ENCODE results near the gene CIAO3. TPM values are rescaled to one million over a fixed set of nuclear protein-coding genes. Genes with fewer than 3 reads are reported as not detected.

Gene CIAO3
- total RNA-seq, 4 donors from 2014 or later, result 19.4 to 33.3 (median 30.2) TPM

DNA sequence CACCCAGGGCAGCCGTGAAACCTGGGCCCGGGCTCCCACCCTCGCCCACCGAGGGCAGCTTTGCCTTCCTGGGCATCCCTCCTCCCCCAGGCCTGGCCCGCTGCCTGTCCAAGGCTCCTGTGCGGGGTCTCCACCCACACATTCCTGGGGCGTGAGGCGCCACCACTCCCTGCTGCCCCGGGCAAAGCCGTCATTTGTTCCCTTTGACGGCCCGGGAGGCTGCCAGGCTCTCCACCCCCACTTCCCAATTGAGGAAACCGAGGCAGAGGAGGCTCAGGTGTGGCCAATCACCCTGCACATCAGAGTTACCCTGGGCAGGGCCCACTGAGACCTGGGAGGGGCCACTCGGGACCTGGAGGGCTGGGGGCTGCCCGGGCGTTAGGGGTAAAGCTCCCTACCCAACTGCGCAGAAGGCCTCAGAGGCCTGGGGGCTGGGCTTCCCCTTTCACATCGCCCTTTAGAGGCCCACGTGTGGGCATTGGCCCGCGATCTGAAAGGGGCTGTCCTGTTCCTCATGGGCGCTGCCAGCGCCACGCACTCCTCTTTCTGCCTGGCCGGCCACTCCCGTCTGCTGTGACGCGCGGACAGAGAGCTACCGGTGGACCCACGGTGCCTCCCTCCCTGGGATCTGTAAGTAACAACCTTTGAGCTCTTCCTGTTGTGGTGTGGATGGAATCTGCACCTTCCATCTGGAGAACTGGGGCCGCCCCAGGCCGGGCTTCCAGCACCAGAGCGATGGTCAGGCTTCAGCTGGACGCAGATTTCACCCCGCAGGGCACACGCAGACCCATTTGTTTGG is 19.9 kb upstream of the CIAO3 start, which contains the start of gene MSLN:
TSS of gene MSLN (plus strand) at position 190 of the 799 bp plus-strand sequence. CDS start 1,947 bp downstream, outside the sequence.
- Histone ChIP-seq H3K4me3 (no peak within 1 kb of the TSS), H3K27ac (replicated peaks in 1 of 4) (no peak within 1 kb of the TSS)
- no peak for DNase-seq (ENCODE audit: extremely low spot score)

DNA sequence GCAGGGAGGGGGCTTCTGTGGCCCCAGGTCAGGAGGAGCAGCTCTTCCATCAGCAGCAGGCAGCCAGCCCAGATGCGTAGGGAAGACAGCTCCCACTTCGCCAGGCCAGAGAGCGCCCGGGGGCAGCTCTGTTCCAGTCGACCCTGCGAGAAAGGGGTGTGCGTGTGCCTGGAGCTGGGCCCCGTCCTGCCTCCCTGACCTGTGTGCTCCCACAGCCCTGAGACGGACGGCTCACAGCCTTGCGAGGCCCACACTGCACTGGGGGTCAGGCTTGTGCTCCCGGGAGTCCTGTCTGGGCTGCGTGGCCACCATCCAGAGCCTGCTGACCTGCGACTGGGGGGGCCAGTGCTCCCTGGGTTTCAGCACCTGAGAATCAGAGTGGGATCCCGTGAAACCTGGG is 19.3 kb upstream of the CIAO3 start:
- no peaks in the 10 kb centered on the region for H3K36me3 ChIP-seq
- WGBS, result 66% methylated on average over 12 of the region's 15 CpGs
- no peak overlapping the region for H3K4me3 ChIP-seq
- no peak for TF ChIP-seq POLR2A (IDR thresholded peaks at IDR 0.05; ENCODE audit: low read depth)
- TF ChIP-seq POLR2AphosphoS5 (IDR thresholded peaks at IDR 0.05), result no peak
- TF ChIP-seq, protein P1, sequence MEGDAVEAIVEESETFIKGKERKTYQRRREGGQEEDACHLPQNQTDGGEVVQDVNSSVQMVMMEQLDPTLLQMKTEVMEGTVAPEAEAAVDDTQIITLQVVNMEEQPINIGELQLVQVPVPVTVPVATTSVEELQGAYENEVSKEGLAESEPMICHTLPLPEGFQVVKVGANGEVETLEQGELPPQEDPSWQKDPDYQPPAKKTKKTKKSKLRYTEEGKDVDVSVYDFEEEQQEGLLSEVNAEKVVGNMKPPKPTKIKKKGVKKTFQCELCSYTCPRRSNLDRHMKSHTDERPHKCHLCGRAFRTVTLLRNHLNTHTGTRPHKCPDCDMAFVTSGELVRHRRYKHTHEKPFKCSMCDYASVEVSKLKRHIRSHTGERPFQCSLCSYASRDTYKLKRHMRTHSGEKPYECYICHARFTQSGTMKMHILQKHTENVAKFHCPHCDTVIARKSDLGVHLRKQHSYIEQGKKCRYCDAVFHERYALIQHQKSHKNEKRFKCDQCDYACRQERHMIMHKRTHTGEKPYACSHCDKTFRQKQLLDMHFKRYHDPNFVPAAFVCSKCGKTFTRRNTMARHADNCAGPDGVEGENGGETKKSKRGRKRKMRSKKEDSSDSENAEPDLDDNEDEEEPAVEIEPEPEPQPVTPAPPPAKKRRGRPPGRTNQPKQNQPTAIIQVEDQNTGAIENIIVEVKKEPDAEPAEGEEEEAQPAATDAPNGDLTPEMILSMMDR (IDR thresholded peaks at IDR 0.05), result no peak
- TF ChIP-seq EP300 (IDR thresholded peaks at IDR 0.05), result no peak
- H3K27me3 ChIP-seq, result peaks cover 0 to 51% (median 1%) of the 10 kb centered on the region in 4 donors
- H3K4me1 ChIP-seq, result no peaks in the 10 kb centered on the region
- no peak overlapping the region for H3K27ac ChIP-seq (replicated peaks in 1 of 4)
- intact Hi-C loops (cut with DNase I), result no loop called here
- DNase-seq (ENCODE audit: extremely low spot score), result no peak
- no peaks in the 10 kb centered on the region for H3K9me3 ChIP-seq

More for the DNA sequence above, 19.9 kb upstream of the CIAO3 start, which contains the start of gene MSLN:
- WGBS, result 82% methylated on average over 22 of the region's 37 CpGs
- intact Hi-C loops (cut with DNase I), result no loop called here
- H3K27me3 ChIP-seq, result peaks cover 0 to 55% (median 1%) of the 10 kb centered on the region in 4 donors
- TF ChIP-seq, protein P1 (IDR thresholded peaks at IDR 0.05), result no peak
- no peak for TF ChIP-seq POLR2AphosphoS5 (IDR thresholded peaks at IDR 0.05)
- TF ChIP-seq EP300 (IDR thresholded peaks at IDR 0.05), result no peak
- TF ChIP-seq POLR2A (IDR thresholded peaks at IDR 0.05; ENCODE audit: low read depth), result no peak
- no peaks in the 10 kb centered on the region for H3K9me3 ChIP-seq
- H3K36me3 ChIP-seq, result no peaks in the 10 kb centered on the region
- no peaks in the 10 kb centered on the region for H3K4me1 ChIP-seq

DNA sequence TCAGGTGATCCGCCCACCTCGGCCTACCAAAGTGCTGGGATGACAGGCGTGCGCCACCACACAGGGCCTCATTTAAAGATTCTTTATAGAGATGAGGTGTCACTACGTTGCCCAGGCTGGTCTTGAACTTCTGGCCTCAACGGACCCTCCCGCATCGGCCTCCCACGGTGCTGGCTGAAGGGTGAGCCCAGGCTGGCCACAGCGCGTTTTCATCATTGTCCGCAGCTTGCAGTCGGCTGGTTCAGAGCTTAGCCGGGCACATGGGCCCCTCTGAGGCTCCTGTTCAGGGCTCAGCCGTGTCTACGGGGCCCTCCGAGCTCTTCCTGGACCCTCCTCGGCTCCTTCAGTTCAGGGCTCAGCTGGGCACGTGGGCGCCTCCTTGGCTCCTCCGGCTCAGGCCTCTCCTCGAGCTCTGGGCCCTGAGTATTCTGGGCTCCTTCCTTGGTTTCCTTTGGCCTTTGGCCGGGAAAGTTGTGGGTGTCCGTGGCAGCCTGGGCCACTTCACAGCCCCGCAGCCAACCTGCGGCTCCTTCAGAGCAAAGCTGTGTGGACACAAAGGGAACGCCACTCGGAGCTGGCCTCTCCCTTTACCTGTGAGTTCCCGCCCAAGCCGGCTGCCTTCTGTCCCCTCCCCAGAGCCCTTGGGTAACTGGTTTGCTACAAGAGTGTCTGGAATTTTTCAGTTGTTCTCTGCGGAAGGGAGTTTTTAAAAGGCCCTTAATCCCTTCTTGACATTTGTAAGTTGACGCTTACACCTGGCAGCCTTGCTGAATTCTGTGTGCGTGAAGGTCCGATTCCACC is 18.5 kb upstream of the CIAO3 start:
- WGBS, result 79% methylated on average over 31 of the region's 34 CpGs
- no peak overlapping the region for H3K27ac ChIP-seq (replicated peaks in 1 of 4)
- no peak for DNase-seq (ENCODE audit: extremely low spot score)

DNA sequence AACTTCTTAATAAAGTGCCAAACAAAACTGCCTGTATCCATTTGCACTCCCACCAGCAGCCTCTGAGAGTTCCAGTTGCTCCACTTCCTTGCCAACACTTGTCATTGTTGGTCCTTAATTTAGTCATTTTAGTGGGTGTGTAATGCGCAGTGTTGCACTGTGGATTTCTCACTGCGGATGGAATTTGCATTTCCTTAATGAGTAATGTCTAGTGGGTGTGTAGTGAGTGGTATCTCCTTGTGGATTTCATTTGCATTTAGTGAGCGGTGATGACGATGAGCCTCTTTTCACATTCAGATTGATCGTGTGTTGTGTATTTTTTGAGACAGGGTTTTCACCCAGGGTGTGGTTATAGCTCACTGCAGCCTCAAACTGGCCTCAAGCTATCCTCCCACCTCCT is 15.6 kb upstream of the CIAO3 start:
- no peak overlapping the region for H3K4me3 ChIP-seq
- no peak for DNase-seq (ENCODE audit: extremely low spot score)
- no peak overlapping the region for H3K27ac ChIP-seq (replicated peaks in 1 of 4)
- no peaks in the 10 kb centered on the region for H3K36me3 ChIP-seq
- no peaks in the 10 kb centered on the region for H3K4me1 ChIP-seq
- H3K27me3 ChIP-seq, result peaks cover 0 to 28% (median 0%) of the 10 kb centered on the region in 4 donors
- no peak for TF ChIP-seq EP300 (IDR thresholded peaks at IDR 0.05)
- no peak for TF ChIP-seq POLR2AphosphoS5 (IDR thresholded peaks at IDR 0.05)
- TF ChIP-seq, protein P1 (IDR thresholded peaks at IDR 0.05), result no peak
- TF ChIP-seq POLR2A (IDR thresholded peaks at IDR 0.05; ENCODE audit: low read depth), result no peak
- 83% methylated on average over 5 of the region's 5 CpGs for WGBS
- no peaks in the 10 kb centered on the region for H3K9me3 ChIP-seq
- intact Hi-C loops (cut with DNase I), result no loop called here

More for the DNA sequence above, 18.5 kb upstream of the CIAO3 start:
- no peak overlapping the region for H3K4me3 ChIP-seq
- no peak for TF ChIP-seq EP300 (IDR thresholded peaks at IDR 0.05)
- no peak for TF ChIP-seq POLR2AphosphoS5 (IDR thresholded peaks at IDR 0.05)
- TF ChIP-seq, protein P1 (IDR thresholded peaks at IDR 0.05), result no peak
- no peak for TF ChIP-seq POLR2A (IDR thresholded peaks at IDR 0.05; ENCODE audit: low read depth)
- H3K9me3 ChIP-seq, result no peaks in the 10 kb centered on the region
- H3K27me3 ChIP-seq, result peaks cover 0 to 44% (median 1%) of the 10 kb centered on the region in 4 donors
- intact Hi-C loops (cut with DNase I), result no loop called here
- H3K4me1 ChIP-seq, result no peaks in the 10 kb centered on the region
- H3K36me3 ChIP-seq, result no peaks in the 10 kb centered on the region

All from esophagus muscularis mucosa (tissue), 4 donors.